Natural killer cell (primary cell): ENCODE results near the gene KCNQ2. TPM values are rescaled to one million over a fixed set of nuclear protein-coding genes. Genes with fewer than 3 reads are reported as not detected.

Experiments
- ATAC-seq, 3 donors: fragments of 150-1000 bp in 2 of 3; fragments of 200-7000 bp in 1 of 3; cut with Tn5 transposase; 1 replicate in 1 of 3; 2 replicates in 2 of 3; pipeline ENCODE4 v1.10.0; 2021; ENCODE audit warnings: mild to moderate bottlenecking in 2 of 3, moderate library complexity in 2 of 3
- DNase-seq, 2 donors: peaks; one replicate each; pipeline versions ENCODE4 v3.0.0 to v3.0.0-alpha.2; 2013 to 2021; ENCODE audit warnings: mixed read lengths in 1 of 2
- H3K27ac ChIP-seq: one replicate; pipeline ENCODE4 v1.5.1; 2013; ENCODE audit warnings: mild to moderate bottlenecking, low read length
- H3K27me3 ChIP-seq: one replicate; pipeline ENCODE4 v1.6.1; 2013; ENCODE audit warnings: low read length; ENCODE audit not compliant: control insufficient read depth, insufficient read depth
- H3K36me3 ChIP-seq: one replicate; pipeline ENCODE4 v1.6.1; 2013; ENCODE audit warnings: low read length; ENCODE audit not compliant: control insufficient read depth, insufficient read depth
- H3K4me1 ChIP-seq: one replicate; pipeline ENCODE4 v1.6.1; 2013; ENCODE audit warnings: low read length; ENCODE audit not compliant: control insufficient read depth, insufficient read depth
- H3K4me3 ChIP-seq: one replicate; pipeline ENCODE4 v1.5.1; 2013; ENCODE audit warnings: low read length
- H3K9me3 ChIP-seq: one replicate; pipeline ENCODE4 v1.6.1; 2013; ENCODE audit warnings: low read length; ENCODE audit not compliant: control insufficient read depth, insufficient read depth
- H3K27ac Mint-ChIP-seq, 2 donors: one replicate each; pipeline ENCODE4 v1.8.0; 2022; ENCODE audit warnings: mild to moderate bottlenecking in 2 of 2, mixed read lengths in 2 of 2, moderate library complexity in 1 of 2
- H3K27me3 Mint-ChIP-seq, 2 donors: one replicate each; pipeline ENCODE4 v1.8.0; 2022; ENCODE audit warnings: low read depth in 2 of 2, mixed read lengths in 2 of 2
- H3K36me3 Mint-ChIP-seq: one replicate; pipeline ENCODE4 v1.8.0; 2022; ENCODE audit warnings: mixed read lengths
- H3K4me1 Mint-ChIP-seq, 2 donors: one replicate each; pipeline ENCODE4 v1.8.0; 2022; ENCODE audit warnings: mixed read lengths in 2 of 2
- H3K4me3 Mint-ChIP-seq: one replicate; pipeline ENCODE4 v1.8.0; 2022; ENCODE audit warnings: mild to moderate bottlenecking, moderate library complexity, mixed read lengths
- H3K9me3 Mint-ChIP-seq, 2 donors: one replicate each; pipeline ENCODE4 v1.8.0; 2022; ENCODE audit warnings: mixed read lengths in 2 of 2
- WGBS: methylation state at CpG from one replicate; pipeline ENCODE4 v1.1.7; 2013; ENCODE audit warnings: missing lambda C conversion rate; ENCODE audit not compliant: insufficient coverage; 5-methylcytosine and 5-hydroxymethylcytosine counted together
- intact Hi-C: fragments of 100-400 bp; cut with micrococcal nuclease; formaldehyde crosslinking; loops from one replicate; pipeline ENCODE4 v1.14.2; 2022
- total RNA-seq, 4 donors: library from RNA; stranded (reverse); fragments of 120-200 nt in 1 of 4; gene quantifications; one replicate each; pipeline versions ENCODE4 v1.2.3 to v1.2.4, GENCODE V29; 2013 to 2022
- TF ChIP-seq, protein P1 (sequence below): fragments of 200-600 bp; IDR thresholded peaks from one replicate; pipeline ENCODE4 v1.8.0; 2022; ENCODE audit warnings: antibody characterized with exemption

KCNQ2 gene
- total RNA-seq, 3 donors from 2014 or later (not counting 1 experiment from before 2014, with no cell fraction given): not detected

DNA sequence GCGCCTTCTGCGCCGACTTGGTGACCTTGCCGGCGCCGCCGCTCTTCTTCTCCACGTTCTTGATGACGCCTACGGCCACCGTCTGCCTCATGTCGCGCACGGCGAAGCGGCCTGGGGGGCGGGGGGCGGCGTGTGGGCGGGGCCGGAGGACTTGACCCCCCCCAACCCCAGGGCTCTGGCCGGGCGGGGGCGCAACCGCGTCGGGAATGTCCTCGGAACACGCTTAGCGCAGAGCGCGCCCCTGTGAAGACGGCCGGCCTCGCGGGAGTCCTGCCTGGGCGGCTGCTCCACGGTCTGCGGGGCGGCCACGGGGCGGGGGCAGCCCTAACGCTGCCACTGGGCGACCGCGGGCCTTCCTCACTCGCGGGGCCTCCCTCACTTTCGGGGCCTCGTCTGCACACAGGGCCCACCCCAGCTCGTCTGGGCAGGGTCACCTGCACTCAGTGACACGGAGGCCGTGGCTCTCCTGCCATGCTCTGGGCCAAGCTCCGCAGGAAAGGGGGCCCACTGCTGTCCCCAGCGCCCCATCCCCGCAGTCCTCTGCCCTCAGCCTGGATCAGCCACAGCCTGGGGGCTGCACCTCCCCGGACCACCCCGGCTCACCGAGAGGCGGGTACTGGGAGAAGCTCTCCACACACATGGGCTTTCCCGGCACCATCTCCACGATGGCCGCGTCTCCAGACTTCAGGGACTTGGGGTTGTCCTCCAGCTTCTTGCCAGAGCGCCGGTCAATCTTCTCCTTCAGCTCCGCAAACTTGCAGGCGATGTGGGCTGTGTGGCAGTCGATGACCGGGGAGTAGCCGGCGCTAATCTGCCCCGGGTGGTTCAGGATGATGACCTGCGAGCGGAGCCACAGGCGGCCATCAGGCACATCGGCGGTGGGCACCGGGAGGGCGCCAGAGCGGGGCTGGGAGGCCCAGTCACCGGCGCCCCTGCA, 16.1 kb upstream of the KCNQ2 start:
- no peaks in the 10 kb centered on the region for H3K4me1 ChIP-seq
- peaks cover 0 to 18% of the 10 kb centered on the region in 2 donors for H3K27me3 Mint-ChIP-seq
- H3K4me1 Mint-ChIP-seq: no peaks in the 10 kb centered on the region
- H3K27ac Mint-ChIP-seq: no peak overlapping the region
- intact Hi-C loops: no loop called here
- H3K9me3 ChIP-seq: no peaks in the 10 kb centered on the region
- no peak overlapping the region for H3K27ac ChIP-seq
- ATAC-seq (no peak), DNase-seq (no peak)
- WGBS: 19% methylated on average over 83 of the region's 83 CpGs
- H3K27me3 ChIP-seq: peaks cover 3% of the 10 kb centered on the region
- no peaks in the 10 kb centered on the region for H3K36me3 ChIP-seq
- TF ChIP-seq, protein P1, sequence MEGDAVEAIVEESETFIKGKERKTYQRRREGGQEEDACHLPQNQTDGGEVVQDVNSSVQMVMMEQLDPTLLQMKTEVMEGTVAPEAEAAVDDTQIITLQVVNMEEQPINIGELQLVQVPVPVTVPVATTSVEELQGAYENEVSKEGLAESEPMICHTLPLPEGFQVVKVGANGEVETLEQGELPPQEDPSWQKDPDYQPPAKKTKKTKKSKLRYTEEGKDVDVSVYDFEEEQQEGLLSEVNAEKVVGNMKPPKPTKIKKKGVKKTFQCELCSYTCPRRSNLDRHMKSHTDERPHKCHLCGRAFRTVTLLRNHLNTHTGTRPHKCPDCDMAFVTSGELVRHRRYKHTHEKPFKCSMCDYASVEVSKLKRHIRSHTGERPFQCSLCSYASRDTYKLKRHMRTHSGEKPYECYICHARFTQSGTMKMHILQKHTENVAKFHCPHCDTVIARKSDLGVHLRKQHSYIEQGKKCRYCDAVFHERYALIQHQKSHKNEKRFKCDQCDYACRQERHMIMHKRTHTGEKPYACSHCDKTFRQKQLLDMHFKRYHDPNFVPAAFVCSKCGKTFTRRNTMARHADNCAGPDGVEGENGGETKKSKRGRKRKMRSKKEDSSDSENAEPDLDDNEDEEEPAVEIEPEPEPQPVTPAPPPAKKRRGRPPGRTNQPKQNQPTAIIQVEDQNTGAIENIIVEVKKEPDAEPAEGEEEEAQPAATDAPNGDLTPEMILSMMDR: no peak
- H3K9me3 Mint-ChIP-seq: peaks cover 0 to 8% of the 10 kb centered on the region in 2 donors
- no peak overlapping the region for H3K4me3 Mint-ChIP-seq
- H3K4me3 ChIP-seq: no peak overlapping the region
- H3K36me3 Mint-ChIP-seq: no peaks in the 10 kb centered on the region

- no peak for ATAC-seq
- peaks cover 3% of the 10 kb centered on the region for H3K27me3 ChIP-seq
- Mint-ChIP-seq H3K9me3 (peaks cover 0 to 8% of the 10 kb centered on the region in 2 donors), H3K27me3 (peaks cover 3 to 20% of the 10 kb centered on the region in 2 donors), H3K4me1 (no peaks in the 10 kb centered on the region), H3K4me3 (no peak overlapping the region), H3K27ac (no peak overlapping the region), H3K36me3 (no peaks in the 10 kb centered on the region)
- H3K4me1 ChIP-seq: no peaks in the 10 kb centered on the region
- no peaks in the 10 kb centered on the region for H3K36me3 ChIP-seq
- H3K4me3 ChIP-seq: no peak overlapping the region
- DNase-seq: no peak
- H3K27ac ChIP-seq: no peak overlapping the region
- H3K9me3 ChIP-seq: no peaks in the 10 kb centered on the region
- WGBS: 18% methylated on average over 39 of the region's 40 CpGs
- intact Hi-C loops: no loop called here
- TF ChIP-seq, protein P1: no peak
Measured at GRCh38 chr20:63487781-63488241, 15.4 kb upstream of the KCNQ2 start.

GRCh38 chr20:63487116-63487764, 14.8 kb upstream of the KCNQ2 start:
- H3K27ac ChIP-seq: no peak overlapping the region
- H3K4me3 Mint-ChIP-seq: no peak overlapping the region
- no peaks in the 10 kb centered on the region for H3K36me3 ChIP-seq
- intact Hi-C loops: no loop called here
- no peak overlapping the region for H3K27ac Mint-ChIP-seq
- DNase-seq (no peak), ATAC-seq (no peak)
- no peaks in the 10 kb centered on the region for H3K36me3 Mint-ChIP-seq
- TF ChIP-seq, protein P1: no peak
- H3K27me3 ChIP-seq: peaks cover 3% of the 10 kb centered on the region
- 58% methylated on average over 12 of the region's 14 CpGs for WGBS
- H3K4me1 ChIP-seq: no peaks in the 10 kb centered on the region
- peaks cover 5 to 22% of the 10 kb centered on the region in 2 donors for H3K27me3 Mint-ChIP-seq
- H3K4me1 Mint-ChIP-seq: no peaks in the 10 kb centered on the region
- H3K4me3 ChIP-seq: no peak overlapping the region
- no peaks in the 10 kb centered on the region for H3K9me3 ChIP-seq
- H3K9me3 Mint-ChIP-seq: peaks cover 0 to 2% of the 10 kb centered on the region in 2 donors
